Caco-2 (cell line): Measurements from ENCODE around the gene WRAP73. TPM values are rescaled to one million over a fixed set of nuclear protein-coding genes. Genes with fewer than 3 reads are reported as not detected.

ENCODE experiments used
- BruUV-seq: library from RNA; stranded (reverse); fragments of 400-500 nt; replicated peaks from 2 replicates; lab custom pipeline; 2021; lab: Mats Ljungman, UMichigan
- CTCF ChIA-PET: fragments of 300-600 bp; sonication (Branson Sonifier 250); formaldehyde crosslinking; loops from one replicate; lab custom pipeline; 2022; ENCODE audit warnings: antibody characterized with exemption; lab: Charles Lee
- POLR2A ChIA-PET: fragments of 300-600 bp; sonication (Branson Sonifier 250); formaldehyde crosslinking; loops from one replicate; lab custom pipeline; 2022; ENCODE audit warnings: antibody characterized with exemption; lab: Charles Lee
- DNase-seq, 2 experiments: peaks; one replicate each; pipeline versions ENCODE4 v3.0.0 to v3.0.0-alpha.2; 2020 to 2022
- H3K27me3 ChIP-seq: replicated peaks from 2 replicates; pipeline ENCODE4 v1.6.0; 2011; ENCODE audit warnings: low read length; ENCODE audit not compliant: control insufficient read depth, insufficient read depth
- H3K36me3 ChIP-seq: 2 replicates; pipeline ENCODE4 v1.5.1; 2011; ENCODE audit warnings: low read length; ENCODE audit not compliant: control insufficient read depth, insufficient read depth
- H3K4me1 ChIP-seq: fragments of 250-450 bp; sonication (Bioruptor Pico); 2 replicates; pipeline ENCODE4 v1.5.1; 2020; ENCODE audit warnings: mild to moderate bottlenecking
- H3K4me3 ChIP-seq: 2 replicates; pipeline ENCODE4 v1.5.1; 2011; ENCODE audit warnings: low read depth, mild to moderate bottlenecking, control low read depth, low read length
- H3K9me3 ChIP-seq: fragments of 250-450 bp; sonication (Bioruptor Pico); 2 replicates; pipeline ENCODE4 v1.5.1; 2020; ENCODE audit warnings: mild to moderate bottlenecking, moderate library complexity
- H3K27ac Mint-ChIP-seq: one replicate; pipeline ENCODE4 v1.8.0; 2022; ENCODE audit warnings: mixed read lengths; ENCODE audit not compliant: unreplicated experiment
- H3K27me3 Mint-ChIP-seq: one replicate; pipeline ENCODE4 v1.8.0; 2022; ENCODE audit warnings: mixed read lengths; ENCODE audit not compliant: insufficient read depth, unreplicated experiment
- H3K36me3 Mint-ChIP-seq: one replicate; pipeline ENCODE4 v1.8.0; 2022; ENCODE audit warnings: mild to moderate bottlenecking, mixed read lengths; ENCODE audit not compliant: insufficient read depth, unreplicated experiment
- H3K4me1 Mint-ChIP-seq: one replicate; pipeline ENCODE4 v1.8.0; 2022; ENCODE audit warnings: low read depth, mixed read lengths; ENCODE audit not compliant: unreplicated experiment
- H3K4me3 Mint-ChIP-seq: one replicate; pipeline ENCODE4 v1.8.0; 2022; ENCODE audit warnings: mild to moderate bottlenecking, moderate library complexity, mixed read lengths; ENCODE audit not compliant: unreplicated experiment
- H3K9me3 Mint-ChIP-seq: one replicate; pipeline ENCODE4 v1.8.0; 2022; ENCODE audit warnings: mixed read lengths; ENCODE audit not compliant: unreplicated experiment
- CTCF ChIP-seq, 2 experiments: fragments of 200-600 bp in 1 of 2; IDR thresholded peaks; 1 replicate in 1 of 2; 2 replicates in 1 of 2; pipeline versions ENCODE4 v1.5.1 to v1.8.0; 2011 to 2022; ENCODE audit warnings: antibody characterized with exemption in 1 of 2, control low read depth in 1 of 2, inconsistent platforms in 1 of 2, low read depth in 1 of 2, low read length in 1 of 2, mild to moderate bottlenecking in 1 of 2, moderate library complexity in 1 of 2; ENCODE audit not compliant: insufficient read depth in 1 of 2, severe bottlenecking in 1 of 2, unreplicated experiment in 1 of 2
- intact Hi-C: fragments of 100-400 bp; cut with micrococcal nuclease; formaldehyde crosslinking; loops from one replicate; pipeline ENCODE4 v1.10.0; 2022; ENCODE audit not compliant: unreplicated experiment
- total RNA-seq: library from RNA; stranded (reverse); gene quantifications from 2 replicates; pipeline ENCODE4 v1.2.3, GENCODE V29; 2022

The WRAP73 gene
- total RNA-seq, 1 experiment from 2014 or later = 31.6 TPM

GRCh38 chr1:3604997-3605823, 44.7 kb downstream of the WRAP73 start:
- Mint-ChIP-seq H3K27me3 (no peaks in the 10 kb centered on the region), H3K27ac (no peak overlapping the region), H3K4me3 (no peak overlapping the region), H3K4me1 (no peaks in the 10 kb centered on the region), H3K9me3 (no peaks in the 10 kb centered on the region), H3K36me3 (no peaks in the 10 kb centered on the region)
- DNase-seq = no peak
- H3K27me3 ChIP-seq = no peaks in the 10 kb centered on the region
- no peaks in the 10 kb centered on the region for H3K4me1 ChIP-seq
- POLR2A ChIA-PET = no interaction called here
- no peak overlapping the region for H3K4me3 ChIP-seq
- no peak for TF ChIP-seq CTCF (IDR thresholded peaks at IDR 0.05; ENCODE audit: insufficient read depth in 1 of 2, low read depth in 1 of 2, low read length in 1 of 2, severe bottlenecking in 1 of 2, unreplicated experiment in 1 of 2)
- no TSS peak for BruUV-seq
- no peaks in the 10 kb centered on the region for H3K36me3 ChIP-seq
- intact Hi-C loops = no loop called here
- no peaks in the 10 kb centered on the region; the same call in 1 of the 2 replicates for H3K9me3 ChIP-seq
- CTCF ChIA-PET = no interaction called here

- POLR2A ChIA-PET = no interaction called here
- no peaks in the 10 kb centered on the region for H3K4me1 ChIP-seq
- Mint-ChIP-seq H3K36me3 (no peaks in the 10 kb centered on the region), H3K9me3 (no peaks in the 10 kb centered on the region), H3K27me3 (no peaks in the 10 kb centered on the region), H3K4me1 (no peaks in the 10 kb centered on the region), H3K27ac (no peak overlapping the region), H3K4me3 (no peak overlapping the region)
- no peaks in the 10 kb centered on the region; the same call in 1 of the 2 replicates for H3K9me3 ChIP-seq
- H3K36me3 ChIP-seq = no peaks in the 10 kb centered on the region
- intact Hi-C loops = no loop called here
- BruUV-seq = no TSS peak
- H3K27me3 ChIP-seq = no peaks in the 10 kb centered on the region
- no peak for TF ChIP-seq CTCF (IDR thresholded peaks at IDR 0.05; ENCODE audit: insufficient read depth in 1 of 2, low read depth in 1 of 2, low read length in 1 of 2, severe bottlenecking in 1 of 2, unreplicated experiment in 1 of 2)
- no peak overlapping the region for H3K4me3 ChIP-seq
- CTCF ChIA-PET = no interaction called here
- no peak for DNase-seq
These were observed 45.4 kb downstream of the WRAP73 start for GRCh38 chr1:3604468-3604974.

- Mint-ChIP-seq H3K36me3 (no peaks in the 10 kb centered on the region), H3K4me3 (no peak overlapping the region), H3K27ac (no peak overlapping the region), H3K27me3 (no peaks in the 10 kb centered on the region), H3K9me3 (no peaks in the 10 kb centered on the region), H3K4me1 (no peaks in the 10 kb centered on the region)
- Histone ChIP-seq H3K36me3 (no peaks in the 10 kb centered on the region), H3K4me3 (no peak overlapping the region), H3K27me3 (no peaks in the 10 kb centered on the region), H3K9me3 (no peaks in the 10 kb centered on the region; the same call in 1 of the 2 replicates), H3K4me1 (no peaks in the 10 kb centered on the region)
- no peak for DNase-seq
- BruUV-seq = no TSS peak
- ChIA-PET CTCF (no interaction called here), POLR2A (no interaction called here)
- no peak for TF ChIP-seq CTCF (IDR thresholded peaks at IDR 0.05; ENCODE audit: insufficient read depth in 1 of 2, low read depth in 1 of 2, low read length in 1 of 2, severe bottlenecking in 1 of 2, unreplicated experiment in 1 of 2)
- intact Hi-C loops = no loop called here
These were observed 46.1 kb downstream of the WRAP73 start for GRCh38 chr1:3603571-3604467.
